ENCODE results near the gene CNTNAP2. TPM values are rescaled to one million over a fixed set of nuclear protein-coding genes. Genes with fewer than 3 reads are reported as not detected.
"Not testable (repeated sequence)": the region's sequence is repeated elsewhere in the genome, so short reads cannot be mapped to it uniquely, and the experiment has no call there.

The CNTNAP2 gene
- total and polyA plus RNA-seq, 4 experiments from 2014 or later, result 0.19 to 0.50 (median 0.20) TPM; not detected in 1

DNA sequence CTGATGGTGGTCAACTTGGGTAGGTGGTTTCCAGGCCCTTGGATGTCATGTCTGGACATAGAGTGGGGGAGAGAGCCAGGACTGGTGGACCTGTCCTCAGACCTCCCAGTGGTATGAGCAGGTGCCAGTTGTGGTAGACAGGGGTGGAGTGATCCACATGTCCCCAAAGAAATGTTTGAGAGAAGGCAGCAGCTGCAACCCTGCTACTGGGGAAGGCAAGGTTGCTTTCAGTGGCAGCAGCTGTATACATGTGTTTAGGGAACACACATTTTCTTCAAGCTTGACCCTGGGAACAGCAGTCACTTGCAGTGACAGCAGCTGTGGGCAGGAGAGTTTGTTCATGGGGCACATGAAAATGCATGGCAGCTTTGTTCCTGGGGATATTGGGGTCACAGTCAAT is 1591.3 kb downstream of the CNTNAP2 start:
- no peaks in the 10 kb centered on the region for H3K36me3 Mint-ChIP-seq
- Histone ChIP-seq H3K4me1 (ENCODE audit: insufficient read depth, low read length) (no peaks in the 10 kb centered on the region), H3K27me3 (ENCODE audit: insufficient read depth, low read length) (no peaks in the 10 kb centered on the region), H3K9me3 (ENCODE audit: control insufficient read depth in 1 of 2, low read length in 2 of 2) (peaks cover 0 to 14% of the 10 kb centered on the region in 2 donors), H3K4me3 (ENCODE audit: low read length in 2 of 2) (no peak overlapping the region), H3K27ac (ENCODE audit: low read depth, low read length) (no peak overlapping the region), H3K36me3 (ENCODE audit: insufficient read depth, low read length) (no peaks in the 10 kb centered on the region)
- H3K27me3 Mint-ChIP-seq, result no peaks in the 10 kb centered on the region
- no peak overlapping the region for H3K27ac Mint-ChIP-seq
- no peaks in the 10 kb centered on the region for H3K4me1 Mint-ChIP-seq
- peaks cover 5 to 34% (median 21%) of the 10 kb centered on the region in 8 donors for H3K9me3 Mint-ChIP-seq
- POLR2A ChIA-PET (ENCODE audit: partially characterized antibody), result no interaction called here
- intact Hi-C loops (cut with micrococcal nuclease), result no loop called here
- DNase-seq, result peak in 1 of 5 donors; percentile 34
- CTCF ChIA-PET (ENCODE audit: partially characterized antibody), result no interaction called here
- H3K4me3 Mint-ChIP-seq, result no peak overlapping the region

DNA sequence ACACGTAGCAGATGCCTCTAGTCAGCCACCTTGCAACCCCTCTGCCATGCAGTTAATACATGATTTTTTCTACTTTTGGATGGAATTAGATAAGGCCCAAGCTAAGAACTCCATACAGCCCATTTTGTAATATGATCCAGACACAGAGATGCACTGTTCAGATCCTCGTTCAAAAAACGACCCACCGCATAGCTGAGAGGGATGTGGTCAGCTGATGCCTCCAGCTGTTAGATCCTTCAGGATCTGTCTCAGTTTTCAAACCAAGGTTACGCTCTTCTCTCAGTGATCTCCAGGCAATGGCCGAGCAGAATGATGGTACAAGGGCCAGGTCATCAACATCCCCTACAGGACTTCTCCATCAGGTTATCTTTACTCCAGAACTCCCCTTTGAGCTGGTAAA is 1592.3 kb downstream of the CNTNAP2 start:
- Mint-ChIP-seq H3K4me3 (no peak overlapping the region), H3K9me3 (peaks cover 5 to 34% (median 19%) of the 10 kb centered on the region in 8 donors), H3K27me3 (no peaks in the 10 kb centered on the region), H3K27ac (no peak overlapping the region), H3K4me1 (no peaks in the 10 kb centered on the region), H3K36me3 (no peaks in the 10 kb centered on the region)
- Histone ChIP-seq H3K27ac (ENCODE audit: low read depth, low read length) (no peak overlapping the region), H3K4me1 (ENCODE audit: insufficient read depth, low read length) (no peaks in the 10 kb centered on the region), H3K27me3 (ENCODE audit: insufficient read depth, low read length) (no peaks in the 10 kb centered on the region), H3K4me3 (ENCODE audit: low read length in 2 of 2) (no peak overlapping the region), H3K9me3 (ENCODE audit: control insufficient read depth in 1 of 2, low read length in 2 of 2) (peaks cover 0 to 14% of the 10 kb centered on the region in 2 donors), H3K36me3 (ENCODE audit: insufficient read depth, low read length) (no peaks in the 10 kb centered on the region)
- DNase-seq, result no peak
- ChIA-PET CTCF (ENCODE audit: partially characterized antibody) (no interaction called here), POLR2A (ENCODE audit: partially characterized antibody) (no interaction called here)
- intact Hi-C loops (cut with micrococcal nuclease), result no loop called here

DNA sequence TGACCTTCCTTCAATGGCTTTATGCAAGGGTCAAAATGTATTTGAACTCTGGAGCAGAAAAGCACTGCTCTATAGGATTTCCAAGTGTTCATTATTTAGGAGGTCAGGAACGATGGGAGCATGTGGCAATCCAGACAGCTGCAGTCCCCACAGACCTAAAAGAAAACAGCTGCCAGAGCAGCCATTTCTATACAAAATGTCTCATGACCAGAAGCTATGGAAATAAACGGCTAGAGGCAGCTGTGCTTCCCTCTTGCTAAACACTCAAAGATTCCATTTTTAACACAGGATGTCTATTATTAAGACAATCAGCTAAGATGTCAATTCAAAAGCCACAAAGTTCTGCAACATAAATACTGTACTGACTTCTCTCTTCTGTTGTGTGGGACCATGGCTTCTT is 1594.8 kb downstream of the CNTNAP2 start:
- H3K4me1 ChIP-seq (ENCODE audit: insufficient read depth, low read length), result no peaks in the 10 kb centered on the region
- intact Hi-C loops (cut with micrococcal nuclease), result no loop called here
- no peaks in the 10 kb centered on the region for H3K4me1 Mint-ChIP-seq

DNA sequence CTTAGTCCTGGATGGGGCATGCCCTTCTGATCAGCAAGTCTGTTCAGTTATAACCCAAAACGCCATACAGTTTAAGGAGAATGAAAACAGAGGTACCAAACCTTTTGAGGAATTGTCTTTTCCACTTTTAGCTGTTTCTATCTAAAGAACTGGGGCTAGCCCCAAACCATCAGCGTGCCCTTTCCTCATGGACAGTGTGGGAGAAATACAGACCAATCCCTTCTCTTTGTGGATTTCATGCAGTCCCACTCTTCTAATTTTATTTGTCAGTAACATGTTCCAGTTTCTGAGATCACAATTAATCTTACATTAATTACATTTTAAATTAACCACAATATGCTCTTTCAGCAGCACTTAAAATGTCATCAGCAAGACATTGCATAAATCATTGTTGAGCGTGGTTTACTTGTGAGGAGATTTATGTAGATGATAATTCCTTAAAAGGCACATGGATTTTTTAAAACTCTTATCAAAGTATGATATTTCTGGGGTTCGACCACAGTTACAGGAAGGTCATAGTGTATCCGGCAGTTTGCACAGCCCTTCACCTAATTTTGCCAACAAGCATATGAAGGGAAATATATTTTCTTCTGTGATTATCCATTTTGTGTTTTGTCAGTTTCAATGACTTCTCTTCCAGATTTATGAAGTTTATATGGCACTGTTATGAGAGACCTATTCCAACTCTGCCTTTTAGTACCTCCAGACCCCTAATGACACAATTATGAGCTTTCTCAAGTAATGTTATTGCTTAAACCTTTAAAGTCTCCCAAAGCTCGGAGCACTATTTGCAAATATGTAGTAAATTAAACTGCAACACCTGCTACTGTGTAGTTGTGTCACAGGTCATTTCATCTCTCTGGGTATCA is 1605.6 kb downstream of the CNTNAP2 start:
- CTCF ChIA-PET (ENCODE audit: partially characterized antibody), result interaction anchor here (0.6 kb wide), 1 partner anchor 41 kb away, joined by 3 read pairs; no protein-coding TSS in a partner anchor

More for the DNA sequence above, 1594.8 kb downstream of the CNTNAP2 start:
- no peak overlapping the region for H3K4me3 Mint-ChIP-seq
- no peaks in the 10 kb centered on the region for H3K27me3 Mint-ChIP-seq
- ChIA-PET CTCF (ENCODE audit: partially characterized antibody) (no interaction called here), POLR2A (ENCODE audit: partially characterized antibody) (no interaction called here)
- H3K4me3 ChIP-seq (ENCODE audit: low read length in 2 of 2), result no peak overlapping the region
- no peak overlapping the region for H3K27ac Mint-ChIP-seq
- no peaks in the 10 kb centered on the region for H3K27me3 ChIP-seq (ENCODE audit: insufficient read depth, low read length)
- peaks cover 3 to 29% (median 15%) of the 10 kb centered on the region in 8 donors for H3K9me3 Mint-ChIP-seq
- no peak overlapping the region for H3K27ac ChIP-seq (ENCODE audit: low read depth, low read length)
- no peaks in the 10 kb centered on the region for H3K36me3 Mint-ChIP-seq
- H3K36me3 ChIP-seq (ENCODE audit: insufficient read depth, low read length), result no peaks in the 10 kb centered on the region
- no peak for DNase-seq
- peaks cover 0 to 14% of the 10 kb centered on the region in 2 donors for H3K9me3 ChIP-seq (ENCODE audit: control insufficient read depth in 1 of 2, low read length in 2 of 2)

DNA sequence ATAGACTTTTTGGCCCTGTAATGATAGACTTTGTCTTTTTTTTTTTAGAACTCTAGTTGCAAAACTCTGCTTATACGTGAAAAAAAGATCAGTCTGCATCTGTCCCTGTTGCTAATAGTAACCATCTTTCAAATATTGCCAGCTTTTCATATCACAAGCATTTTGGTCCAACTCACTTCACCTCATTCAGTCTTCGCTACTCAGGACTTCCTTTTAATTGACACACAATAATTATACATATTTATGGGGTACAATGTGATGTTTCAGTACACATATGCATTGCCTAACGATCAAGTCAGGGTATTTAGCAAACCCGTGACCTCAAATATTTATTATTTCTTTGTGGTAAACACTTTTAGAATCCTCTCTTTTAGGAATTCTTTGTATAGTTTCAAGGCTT is 1606.9 kb downstream of the CNTNAP2 start:
- Mint-ChIP-seq H3K9me3 (peaks cover 0 to 6% (median 3%) of the 10 kb centered on the region in 8 donors), H3K36me3 (no peaks in the 10 kb centered on the region), H3K27ac (no peak overlapping the region), H3K4me3 (no peak overlapping the region), H3K27me3 (no peaks in the 10 kb centered on the region), H3K4me1 (no peaks in the 10 kb centered on the region)
- intact Hi-C loops (cut with micrococcal nuclease), result no loop called here
- DNase-seq, result no peak
- Histone ChIP-seq H3K27me3 (ENCODE audit: insufficient read depth, low read length) (no peaks in the 10 kb centered on the region), H3K4me3 (ENCODE audit: low read length in 2 of 2) (no peak overlapping the region), H3K9me3 (ENCODE audit: control insufficient read depth in 1 of 2, low read length in 2 of 2) (no peaks in the 10 kb centered on the region), H3K36me3 (ENCODE audit: insufficient read depth, low read length) (no peaks in the 10 kb centered on the region), H3K4me1 (ENCODE audit: insufficient read depth, low read length) (no peaks in the 10 kb centered on the region), H3K27ac (ENCODE audit: low read depth, low read length) (no peak overlapping the region)
- ChIA-PET POLR2A (ENCODE audit: partially characterized antibody) (no interaction called here), CTCF (ENCODE audit: partially characterized antibody) (no interaction called here)

More for the DNA sequence above, 1605.6 kb downstream of the CNTNAP2 start:
- H3K4me1 Mint-ChIP-seq, result no peaks in the 10 kb centered on the region
- H3K27me3 Mint-ChIP-seq, result no peaks in the 10 kb centered on the region
- H3K4me3 Mint-ChIP-seq, result no peak overlapping the region
- no peaks in the 10 kb centered on the region for H3K27me3 ChIP-seq (ENCODE audit: insufficient read depth, low read length)
- no peak overlapping the region for H3K27ac Mint-ChIP-seq
- no peak for DNase-seq
- H3K27ac ChIP-seq (ENCODE audit: low read depth, low read length), result no peak overlapping the region
- H3K4me3 ChIP-seq (ENCODE audit: low read length in 2 of 2), result no peak overlapping the region
- peaks cover 0 to 5% (median 2%) of the 10 kb centered on the region in 8 donors for H3K9me3 Mint-ChIP-seq
- POLR2A ChIA-PET (ENCODE audit: partially characterized antibody), result no interaction called here
- H3K4me1 ChIP-seq (ENCODE audit: insufficient read depth, low read length), result no peaks in the 10 kb centered on the region
- intact Hi-C loops (cut with micrococcal nuclease), result no loop called here
- H3K36me3 ChIP-seq (ENCODE audit: insufficient read depth, low read length), result no peaks in the 10 kb centered on the region
- no peaks in the 10 kb centered on the region for H3K36me3 Mint-ChIP-seq
- no peaks in the 10 kb centered on the region for H3K9me3 ChIP-seq (ENCODE audit: control insufficient read depth in 1 of 2, low read length in 2 of 2)

DNA sequence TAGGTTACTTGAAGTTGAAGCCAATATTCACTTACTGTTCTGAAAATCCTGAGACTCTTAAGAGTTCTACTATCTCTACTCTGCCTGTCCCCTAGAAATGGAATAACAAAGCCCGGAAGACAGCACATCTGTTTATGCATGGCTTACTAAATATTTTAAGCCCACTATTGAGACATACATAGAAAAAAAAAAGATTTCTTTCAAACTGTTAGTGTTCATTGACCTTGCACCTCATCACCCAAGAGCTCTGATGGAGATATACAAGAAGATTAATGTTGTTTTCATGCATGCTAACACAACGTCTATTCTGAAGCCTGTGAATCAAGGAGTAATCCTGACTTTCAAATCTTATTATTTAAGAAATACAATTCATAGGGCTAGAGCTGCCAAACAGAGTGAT is 1614.7 kb downstream of the CNTNAP2 start:
- no peak overlapping the region for H3K4me3 ChIP-seq (ENCODE audit: low read length in 2 of 2)
- DNase-seq, result no peak
- Mint-ChIP-seq H3K36me3 (no peaks in the 10 kb centered on the region), H3K27me3 (no peaks in the 10 kb centered on the region), H3K9me3 (peaks cover 0 to 19% (median 9%) of the 10 kb centered on the region in 8 donors), H3K4me1 (no peaks in the 10 kb centered on the region), H3K4me3 (no peak overlapping the region), H3K27ac (no peak overlapping the region)
- H3K27me3 ChIP-seq (ENCODE audit: insufficient read depth, low read length), result no peaks in the 10 kb centered on the region
- no peaks in the 10 kb centered on the region for H3K36me3 ChIP-seq (ENCODE audit: insufficient read depth, low read length)
- no peaks in the 10 kb centered on the region for H3K4me1 ChIP-seq (ENCODE audit: insufficient read depth, low read length)
- no peak overlapping the region for H3K27ac ChIP-seq (ENCODE audit: low read depth, low read length)
- POLR2A ChIA-PET (ENCODE audit: partially characterized antibody), result no interaction called here
- intact Hi-C loops (cut with micrococcal nuclease), result no loop called here
- CTCF ChIA-PET (ENCODE audit: partially characterized antibody), result no interaction called here
- H3K9me3 ChIP-seq (ENCODE audit: control insufficient read depth in 1 of 2, low read length in 2 of 2), result no peaks in the 10 kb centered on the region

DNA sequence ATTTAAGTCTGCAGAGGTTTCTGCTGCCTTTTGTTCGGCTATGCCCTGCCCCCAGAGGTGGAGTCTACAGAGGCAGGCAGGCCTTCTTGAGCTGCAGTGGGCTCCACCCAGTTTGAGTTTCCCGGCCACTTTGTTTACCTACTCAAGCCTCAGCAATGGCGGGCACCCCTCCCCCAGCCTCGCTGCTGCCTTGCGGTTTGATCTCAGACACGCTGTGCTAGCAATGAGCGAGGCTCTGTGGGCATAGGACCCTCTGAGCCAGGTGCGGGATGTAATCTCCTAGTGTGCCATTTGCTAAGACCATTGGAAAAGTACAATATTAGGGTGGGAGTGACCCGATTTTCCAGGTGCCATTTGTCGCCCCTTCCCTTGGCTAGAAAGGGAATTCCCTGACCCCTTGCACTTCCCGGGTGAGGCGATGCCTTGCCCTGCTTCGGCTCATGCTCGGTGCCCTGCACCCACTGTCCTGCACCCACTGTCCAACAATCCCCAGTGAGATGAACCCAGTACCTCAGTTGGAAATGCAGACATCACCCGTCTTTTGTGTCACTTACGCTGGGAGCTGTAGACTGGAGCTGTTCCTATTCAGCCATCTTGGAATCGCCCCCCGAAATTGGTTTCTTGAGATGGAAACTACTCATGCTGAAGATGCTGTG is 1621.1 kb downstream of the CNTNAP2 start:
- H3K27me3 Mint-ChIP-seq; CTCF ChIA-PET (ENCODE audit: partially characterized antibody); H3K27me3 ChIP-seq (ENCODE audit: insufficient read depth, low read length); H3K4me3 Mint-ChIP-seq; H3K27ac ChIP-seq (ENCODE audit: low read depth, low read length); H3K4me1 ChIP-seq (ENCODE audit: insufficient read depth, low read length); H3K9me3 ChIP-seq (ENCODE audit: control insufficient read depth in 1 of 2, low read length in 2 of 2); H3K27ac Mint-ChIP-seq; intact Hi-C loops (cut with micrococcal nuclease); DNase-seq; H3K36me3 Mint-ChIP-seq; POLR2A ChIA-PET (ENCODE audit: partially characterized antibody); H3K4me3 ChIP-seq (ENCODE audit: low read length in 2 of 2); H3K36me3 ChIP-seq (ENCODE audit: insufficient read depth, low read length); H3K4me1 Mint-ChIP-seq: not testable (repeated sequence)
- peaks cover 2 to 23% (median 5%) of the 10 kb centered on the region in 8 donors for H3K9me3 Mint-ChIP-seq
